ENCODE data around the gene CCDC183. TPM values are rescaled to one million over a fixed set of nuclear protein-coding genes. Genes with fewer than 3 reads are reported as not detected.
A peak's percentile ranks its signal among the peaks of the same experiment; 100 is the strongest.

The CCDC183 gene
- total RNA-seq, 1 experiment from 2014 or later, result not detected

- no peak for DNase-seq (ENCODE audit: low spot score)
- in situ Hi-C loops (cut with HindIII; ENCODE audit: low sequenced_read_pairs), result loop anchor here (10.0 kb wide), 1 partner anchor 120 kb away; no protein-coding TSS in a partner anchor
Observed at GRCh38 chr9:136814725-136815421, 18.7 kb downstream of the CCDC183 start.

- in situ Hi-C loops (cut with HindIII; ENCODE audit: low sequenced_read_pairs), result loop anchor here (10.0 kb wide), 1 partner anchor 119 kb away; no protein-coding TSS in a partner anchor
- no peak for DNase-seq (ENCODE audit: low spot score)
Observed at GRCh38 chr9:136815422-136815782, 19.3 kb downstream of the CCDC183 start.

GRCh38 chr9:136820971-136821825, 25.1 kb downstream of the CCDC183 start:
- in situ Hi-C loops (cut with HindIII; ENCODE audit: low sequenced_read_pairs), result no loop called here
- DNase-seq (ENCODE audit: low spot score), result peak; percentile 64

- peak; percentile 86 for DNase-seq (ENCODE audit: low spot score)
- in situ Hi-C loops (cut with HindIII; ENCODE audit: low sequenced_read_pairs), result no loop called here
Observed at GRCh38 chr9:136821826-136822544, 25.8 kb downstream of the CCDC183 start.

GRCh38 chr9:136823136-136824046, 27.3 kb downstream of the CCDC183 start:
- in situ Hi-C loops (cut with HindIII; ENCODE audit: low sequenced_read_pairs), result no loop called here
- peak; percentile 89 for DNase-seq (ENCODE audit: low spot score)

GRCh38 chr9:136824496-136825225, 28.5 kb downstream of the CCDC183 start:
- no peak for DNase-seq (ENCODE audit: low spot score)
- in situ Hi-C loops (cut with HindIII; ENCODE audit: low sequenced_read_pairs), result no loop called here

GRCh38 chr9:136825295-136826187, 29.4 kb downstream of the CCDC183 start:
- peak; percentile 54 for DNase-seq (ENCODE audit: low spot score)
- in situ Hi-C loops (cut with HindIII; ENCODE audit: low sequenced_read_pairs), result no loop called here

- no peak for DNase-seq (ENCODE audit: low spot score)
- in situ Hi-C loops (cut with HindIII; ENCODE audit: low sequenced_read_pairs), result no loop called here
Observed at GRCh38 chr9:136826188-136826541, 30.0 kb downstream of the CCDC183 start.

- in situ Hi-C loops (cut with HindIII; ENCODE audit: low sequenced_read_pairs), result no loop called here
- peak; percentile 71 for DNase-seq (ENCODE audit: low spot score)
Observed at GRCh38 chr9:136826703-136827582, 30.8 kb downstream of the CCDC183 start.

GRCh38 chr9:136827794-136828473, 31.8 kb downstream of the CCDC183 start:
- no peak for DNase-seq (ENCODE audit: low spot score)
- in situ Hi-C loops (cut with HindIII; ENCODE audit: low sequenced_read_pairs), result no loop called here

GRCh38 chr9:136828474-136829140, 32.5 kb downstream of the CCDC183 start:
- in situ Hi-C loops (cut with HindIII; ENCODE audit: low sequenced_read_pairs), result no loop called here
- DNase-seq (ENCODE audit: low spot score), result no peak

GRCh38 chr9:136829412-136829811, 33.3 kb downstream of the CCDC183 start:
- in situ Hi-C loops (cut with HindIII; ENCODE audit: low sequenced_read_pairs), result no loop called here
- DNase-seq (ENCODE audit: low spot score), result no peak

GRCh38 chr9:136829981-136830885, 34.1 kb downstream of the CCDC183 start:
- in situ Hi-C loops (cut with HindIII; ENCODE audit: low sequenced_read_pairs), result no loop called here
- peak; percentile 63 for DNase-seq (ENCODE audit: low spot score)

GRCh38 chr9:136831002-136831719, 35.0 kb downstream of the CCDC183 start:
- no peak for DNase-seq (ENCODE audit: low spot score)

More at GRCh38 chr9:136831002-136831719, 35.0 kb downstream of the CCDC183 start:
- in situ Hi-C loops (cut with HindIII; ENCODE audit: low sequenced_read_pairs), result no loop called here

All from G401 (cell line).